Hindlimb muscle (tissue), 1 donor: ENCODE measurements around the gene KAT2A. TPM values are rescaled to one million over a fixed set of nuclear protein-coding genes. Genes with fewer than 3 reads are reported as not detected.
A peak's percentile ranks its signal among the peaks of the same experiment; 100 is the strongest.
"Not testable (repeated sequence)": the region's sequence is repeated elsewhere in the genome, so short reads cannot be mapped to it uniquely, and the experiment has no call there.

ENCODE experiments used
- DNase-seq: peaks from one replicate; pipeline ENCODE4 v3.0.0-alpha.2; 2013
- polyA plus RNA-seq: library from polyadenylated mRNA; unstranded; fragments of 120-200 nt; gene quantifications from one replicate; pipeline ENCODE4 v1.2.1, GENCODE V29; 2013; ENCODE audit not compliant: insufficient read length

The KAT2A gene
- 49.6 TPM for polyA plus RNA-seq

DNA sequence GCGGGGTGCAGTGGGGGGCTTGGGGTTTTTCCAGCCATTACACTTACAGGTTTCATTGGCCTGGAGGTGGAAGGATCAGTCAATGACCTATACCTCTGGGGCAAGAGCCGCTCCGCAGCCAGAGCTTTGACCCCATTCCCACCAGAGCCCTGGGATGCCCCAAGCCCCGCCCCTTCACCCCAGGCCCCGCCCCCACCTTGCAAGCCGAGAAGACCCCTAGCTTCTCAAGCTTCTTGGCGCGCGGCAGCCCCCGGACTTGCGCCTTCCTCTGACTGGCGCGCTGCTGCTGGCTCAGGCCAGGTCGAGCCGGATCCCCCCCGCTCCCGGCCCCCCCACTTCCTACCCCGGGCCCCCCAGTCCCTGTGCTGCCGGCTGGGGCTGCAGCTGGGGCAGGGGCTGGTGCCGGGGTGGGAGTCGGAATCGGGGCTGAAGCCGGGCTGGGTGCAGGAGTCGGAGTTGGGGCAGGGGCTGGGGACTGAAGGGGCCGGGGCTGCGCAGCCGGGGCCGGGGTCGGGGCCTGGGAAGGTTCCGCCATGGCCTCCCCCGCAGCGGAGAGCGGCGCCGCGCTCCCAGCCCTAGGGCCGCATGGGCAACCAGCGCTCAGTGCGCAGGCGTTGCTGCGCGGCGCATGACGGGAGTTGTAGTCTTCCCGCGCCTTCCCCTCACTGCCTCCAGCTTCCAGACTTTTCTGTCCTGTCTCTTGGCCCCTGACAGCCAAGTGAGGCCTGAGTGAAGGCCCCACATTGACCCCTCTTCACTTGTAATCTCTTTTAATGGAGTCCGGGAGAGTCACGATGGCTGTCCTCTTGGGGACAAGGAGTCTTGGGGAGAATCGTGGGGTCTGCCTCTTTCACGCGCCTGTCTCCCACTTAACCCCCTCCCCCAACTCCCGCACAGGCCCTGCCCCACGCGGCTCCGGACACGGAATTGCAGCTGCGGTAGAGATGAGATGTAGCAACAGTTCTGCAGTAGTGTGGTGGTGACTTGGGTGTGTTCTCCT, at the start of gene KAT2A:
TSS of gene KAT2A (minus strand) at position 598 of the 1,000 bp plus-strand sequence. CDS start at position 535, 63 bp downstream.
- DNase-seq = peak; percentile 91

DNA sequence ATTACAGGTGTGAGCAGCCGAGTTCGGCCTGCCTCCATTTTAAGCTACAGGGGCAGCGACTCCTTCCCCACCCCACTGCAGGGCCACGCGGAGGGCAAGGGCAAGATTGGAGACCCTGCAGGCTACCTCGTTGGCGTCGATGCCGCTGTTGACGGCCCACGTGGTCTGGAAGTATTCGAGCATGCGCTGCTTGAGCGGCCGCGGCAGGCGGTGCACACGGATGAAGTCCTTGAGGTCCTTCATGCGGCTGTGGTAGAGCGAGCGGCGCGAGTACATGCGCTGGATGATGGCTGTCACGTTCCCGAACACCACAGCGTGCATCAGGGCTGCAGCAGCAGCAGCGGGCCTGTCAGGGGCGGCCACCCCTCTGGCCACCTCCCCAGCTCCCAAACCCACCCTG, 48.2 kb upstream of the KAT2A start:
- no peak for DNase-seq

DNA sequence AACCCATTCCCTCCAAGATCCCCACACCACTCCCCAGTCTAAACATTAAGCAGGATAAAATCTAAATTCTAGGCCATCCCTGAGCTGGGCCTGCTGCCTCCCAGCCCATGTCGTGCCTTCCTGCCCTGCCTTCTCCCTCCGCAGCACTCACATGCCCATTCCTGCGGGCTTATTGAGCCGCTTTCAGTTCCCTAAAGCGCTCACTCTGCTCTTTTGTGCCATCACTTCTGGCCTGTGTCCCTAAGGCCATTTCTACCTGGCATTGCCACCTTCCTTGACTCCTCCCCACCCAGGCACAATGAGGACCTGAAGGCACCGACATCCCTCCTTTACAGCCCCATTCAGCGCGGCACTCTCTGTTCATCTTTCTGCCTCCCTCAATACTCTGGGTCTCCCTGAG, 46.6 kb upstream of the KAT2A start:
- DNase-seq = no peak

DNA sequence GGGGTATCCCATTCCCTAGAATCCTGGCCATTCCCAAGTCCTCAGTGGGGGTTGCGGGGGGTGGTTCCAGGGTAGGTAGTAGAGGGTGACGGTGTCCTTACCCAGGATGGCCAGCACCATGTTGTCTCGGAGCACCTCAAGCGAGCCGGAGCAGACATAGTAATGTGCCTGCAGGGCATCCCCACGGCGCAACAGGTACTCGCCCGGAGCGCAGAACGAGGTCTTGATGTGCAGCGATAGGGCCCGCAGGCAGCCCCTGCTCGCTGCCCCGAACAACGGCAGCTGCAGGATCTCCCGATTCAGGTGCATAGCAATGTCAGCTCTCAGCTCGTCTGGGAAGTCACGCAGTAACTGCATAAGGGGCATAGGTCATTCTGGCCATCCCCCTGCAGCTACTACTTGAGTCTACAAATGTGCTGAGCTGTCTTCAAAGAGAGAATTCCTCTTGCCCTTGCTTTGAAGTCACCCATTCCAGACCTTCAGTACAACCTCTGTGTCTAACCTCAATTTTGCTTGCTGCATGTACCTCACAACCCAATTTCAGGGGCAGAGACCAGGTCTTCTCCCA, 45.1 kb upstream of the KAT2A start:
- DNase-seq = no peak

DNA sequence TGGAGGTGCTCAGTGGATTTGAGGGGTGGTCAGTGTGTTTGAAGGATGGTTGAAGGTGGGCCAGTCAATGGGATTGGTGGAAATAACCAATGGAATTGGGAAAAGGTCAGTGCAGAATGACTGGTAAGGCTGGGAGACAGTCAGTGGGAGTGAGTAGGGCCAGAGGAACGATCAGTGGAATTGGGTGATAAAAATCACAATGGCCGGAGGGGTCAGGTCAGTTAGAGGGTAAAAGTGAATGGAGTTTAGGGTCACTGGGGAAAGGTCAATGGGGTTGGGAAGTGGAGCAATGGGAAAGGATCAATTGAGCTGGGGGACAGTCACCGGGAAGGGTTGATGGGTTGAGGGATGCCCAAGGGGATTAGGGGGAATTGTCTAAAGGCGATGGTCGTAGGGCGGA, 44.6 kb upstream of the KAT2A start:
- DNase-seq = no peak

DNA sequence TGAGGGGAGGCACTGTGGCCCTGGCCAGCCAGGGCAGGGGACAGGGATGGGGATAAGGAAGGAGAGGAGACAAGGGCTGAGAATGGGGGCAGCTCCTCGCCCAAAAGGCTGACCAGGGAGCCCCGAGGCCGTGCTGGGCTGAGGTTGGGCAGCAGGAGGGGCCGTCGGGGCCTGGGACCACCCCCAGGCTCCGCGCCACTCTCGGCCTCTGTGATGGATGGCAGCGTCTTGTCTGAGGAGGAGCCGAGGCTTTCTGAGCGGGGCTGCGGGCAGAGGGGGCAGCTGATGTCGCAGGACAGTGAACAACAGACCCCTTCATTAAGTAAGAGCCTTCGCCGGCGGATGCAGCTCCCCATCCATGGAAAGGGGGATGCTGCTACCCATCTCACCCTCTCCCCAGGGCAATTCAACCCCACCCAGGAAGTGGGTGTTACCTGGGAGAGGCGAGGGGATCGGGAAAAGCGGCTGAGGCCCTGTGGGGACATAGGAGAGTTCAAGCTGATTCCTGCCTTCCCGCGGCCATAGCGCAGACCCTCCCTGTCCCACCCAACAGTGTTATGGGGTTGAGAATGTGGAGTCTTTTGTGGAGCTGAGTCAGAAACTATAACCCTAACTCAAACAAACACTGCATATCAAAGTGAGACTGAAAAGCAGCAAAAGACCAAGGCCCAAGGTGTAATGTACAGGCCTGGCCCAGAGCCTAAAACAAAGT, 42.7 kb upstream of the KAT2A start:
- no peak for DNase-seq

DNA sequence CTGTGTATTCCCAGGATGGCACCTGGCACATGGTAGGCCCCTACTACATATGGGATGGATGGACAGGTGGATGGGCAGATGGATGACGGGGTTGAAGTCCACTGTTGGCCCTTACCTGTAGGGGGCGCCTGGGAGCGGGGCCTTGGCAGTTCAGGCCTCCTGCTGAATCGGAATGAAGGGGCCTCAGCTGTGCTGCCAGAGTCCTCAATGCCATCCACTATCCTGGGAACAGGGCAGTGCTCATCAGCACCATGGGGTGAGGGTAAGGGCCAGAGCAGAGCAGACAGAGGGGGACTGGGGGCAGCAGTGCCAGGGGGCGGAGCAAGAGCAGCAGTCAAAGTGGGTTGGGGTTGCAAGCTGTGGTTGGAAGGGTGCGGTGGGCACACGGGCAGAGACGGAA, 41.9 kb upstream of the KAT2A start:
- DNase-seq = no peak

DNA sequence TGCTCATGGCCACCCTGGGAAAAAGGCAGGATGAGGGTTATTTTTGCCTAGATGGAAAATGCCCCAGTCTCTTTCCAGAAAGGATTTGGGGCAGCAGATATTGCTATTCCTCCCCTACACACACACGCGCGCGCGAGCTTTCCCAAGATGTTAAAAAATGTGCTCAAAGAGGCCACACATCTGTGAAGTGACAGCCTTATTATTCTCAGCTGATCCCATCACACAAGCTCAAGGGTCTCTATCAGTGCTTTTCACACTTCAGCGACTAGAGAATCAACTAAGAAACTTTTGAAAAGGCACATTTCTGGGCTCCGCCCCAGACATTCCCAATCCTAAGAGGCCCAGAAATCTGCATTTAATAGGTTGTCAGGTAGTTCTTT, 39.4 kb upstream of the KAT2A start:
- DNase-seq = no peak

DNA sequence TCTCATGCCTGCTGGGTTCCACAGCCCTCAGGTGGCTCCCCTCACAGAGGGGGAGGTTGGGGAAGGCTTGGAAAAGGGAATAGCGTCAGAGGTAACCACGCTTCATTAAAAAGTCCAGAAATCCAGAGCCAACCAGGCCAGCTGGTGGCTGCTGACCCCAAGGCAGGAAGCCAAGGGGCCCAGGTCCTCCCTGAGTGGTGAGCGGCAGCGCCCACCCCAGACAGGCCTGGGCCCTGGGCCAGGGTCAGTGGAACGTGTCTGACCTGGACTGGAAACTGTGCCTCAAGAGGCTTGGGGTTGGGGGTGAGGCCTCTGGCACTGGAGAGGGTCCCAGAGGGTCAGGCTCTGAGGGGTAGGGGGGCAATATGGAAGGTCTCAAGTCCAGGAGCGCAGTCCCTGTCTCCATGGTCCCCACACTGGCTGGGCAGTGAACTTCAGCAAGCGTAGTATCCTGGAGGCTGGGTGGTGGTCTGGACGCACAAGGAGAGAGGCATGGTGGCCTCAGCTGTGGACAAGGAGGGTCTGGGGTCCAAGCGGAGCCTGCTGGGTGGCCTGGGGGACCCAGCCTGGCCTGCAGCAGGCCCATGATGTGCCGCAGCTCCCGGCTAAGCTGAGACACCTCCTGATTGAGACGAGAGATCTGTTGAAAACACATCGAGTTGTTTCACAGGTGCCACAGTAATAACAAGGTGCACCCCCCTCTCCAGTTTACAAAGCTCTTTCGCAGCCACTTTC, 38.8 kb upstream of the KAT2A start:
- no peak for DNase-seq

DNA sequence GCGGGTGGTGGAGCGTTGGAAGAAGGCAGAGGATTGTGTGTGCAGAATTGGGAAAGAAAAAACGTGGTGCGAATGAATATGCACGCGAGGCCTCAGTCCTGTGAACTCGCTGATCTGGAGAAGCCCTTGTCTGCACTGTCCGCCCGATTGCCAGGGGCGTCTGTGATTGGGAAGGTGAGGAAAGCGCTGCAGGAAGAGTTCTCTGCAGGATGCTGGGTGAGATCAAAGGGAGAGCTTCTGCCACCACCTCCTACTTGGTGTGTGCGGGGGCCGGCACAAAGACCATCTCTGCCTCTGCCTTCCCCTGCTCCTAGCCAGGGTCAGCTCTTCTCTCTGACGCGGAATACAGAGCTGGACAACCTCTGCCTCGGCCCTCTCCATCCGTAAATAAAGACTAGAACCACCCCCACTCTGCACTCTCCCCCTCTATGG, 34.5 kb upstream of the KAT2A start:
- DNase-seq = no peak

DNA sequence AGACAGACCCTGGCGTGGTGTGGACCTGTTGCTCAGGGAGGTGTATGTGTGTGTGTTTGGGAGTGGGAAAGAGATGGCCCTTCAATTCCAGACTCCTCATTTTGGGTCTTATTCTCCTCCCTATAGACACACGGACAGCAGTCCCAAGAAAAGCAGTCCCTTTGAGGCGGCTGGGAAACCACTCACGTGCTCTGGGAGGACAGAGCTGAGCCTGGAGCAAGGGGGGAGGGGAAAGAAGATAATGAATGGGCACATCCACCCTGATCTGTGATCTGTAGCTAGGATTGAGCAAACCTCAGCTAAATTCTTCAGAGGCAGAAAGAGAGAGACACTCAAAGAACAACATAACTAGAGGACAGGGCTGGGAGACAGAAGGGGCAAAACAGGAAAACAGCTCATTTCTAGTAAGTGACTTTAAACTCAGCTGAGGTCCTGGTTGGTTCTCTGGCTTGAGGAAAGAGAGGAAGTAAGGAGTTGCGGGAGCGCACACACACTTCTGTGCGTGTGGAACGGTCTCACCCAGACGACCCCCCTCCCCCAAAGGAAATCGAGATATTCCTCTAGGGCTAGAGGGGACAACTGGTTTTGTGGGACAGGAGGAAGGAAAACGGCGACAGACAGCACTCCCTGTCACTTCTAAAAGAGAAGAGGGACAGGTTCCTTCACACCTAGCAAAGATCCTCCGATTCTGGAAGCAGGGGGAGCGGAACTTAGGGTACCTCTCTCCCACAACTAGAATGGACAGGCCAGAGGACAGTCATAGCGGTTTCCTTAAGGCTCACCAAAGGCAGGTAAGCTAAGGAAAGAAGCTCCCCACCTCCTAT, 33.0 kb upstream of the KAT2A start:
- DNase-seq = no peak

DNA sequence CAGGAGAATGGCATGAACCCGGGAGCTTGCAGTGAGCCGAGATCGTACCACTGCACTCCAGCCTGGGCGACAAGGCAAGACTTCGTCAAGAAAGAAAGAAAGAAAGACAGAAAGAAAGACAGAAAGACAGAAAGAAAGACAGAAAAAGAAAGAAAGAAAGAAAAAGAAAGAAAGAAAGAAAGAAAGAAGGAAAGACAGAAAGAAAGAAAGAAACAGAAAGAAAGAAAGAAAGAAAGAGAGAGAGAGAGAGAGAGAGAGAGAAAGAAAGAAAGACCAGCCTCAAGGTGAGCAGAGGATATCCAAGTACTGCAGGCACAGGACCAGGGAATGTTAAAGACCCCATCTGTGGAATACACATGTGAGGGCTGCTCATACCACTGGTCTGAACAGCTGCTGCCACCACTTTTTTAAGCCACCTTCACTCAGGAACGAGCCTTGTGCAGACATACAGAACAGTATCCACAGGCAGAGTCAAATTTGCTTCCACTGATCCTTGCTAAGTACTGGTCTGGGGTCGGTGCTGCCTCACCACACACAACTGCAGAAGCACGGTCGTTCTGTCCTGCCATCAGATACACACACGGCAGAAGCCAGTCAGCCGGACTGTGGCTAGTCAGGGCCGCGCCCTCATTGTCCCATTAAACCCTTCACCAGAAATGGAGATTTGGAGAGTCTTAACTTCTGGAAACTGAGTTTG, 25.9 kb upstream of the KAT2A start:
- no peak for DNase-seq

DNA sequence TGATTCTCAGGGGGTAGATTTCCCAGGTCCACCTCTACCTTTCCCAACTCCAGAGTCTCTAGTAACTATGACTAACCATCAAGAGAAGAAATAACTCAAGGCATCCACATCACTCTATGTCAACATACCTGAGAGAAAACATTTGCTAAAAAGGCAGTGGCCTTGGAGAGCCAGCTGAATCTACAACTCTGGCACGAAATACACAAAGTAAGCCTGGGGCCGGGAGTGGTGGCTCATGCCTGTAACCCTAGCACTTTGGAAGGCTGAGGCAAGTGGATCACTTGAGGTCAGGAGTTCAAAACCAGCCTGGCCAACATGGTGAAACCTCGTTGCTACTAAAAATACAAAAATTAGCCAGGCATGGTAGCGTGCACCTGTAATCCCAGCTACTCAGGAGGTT, 22.0 kb upstream of the KAT2A start:
- DNase-seq = not testable (repeated sequence)

DNA sequence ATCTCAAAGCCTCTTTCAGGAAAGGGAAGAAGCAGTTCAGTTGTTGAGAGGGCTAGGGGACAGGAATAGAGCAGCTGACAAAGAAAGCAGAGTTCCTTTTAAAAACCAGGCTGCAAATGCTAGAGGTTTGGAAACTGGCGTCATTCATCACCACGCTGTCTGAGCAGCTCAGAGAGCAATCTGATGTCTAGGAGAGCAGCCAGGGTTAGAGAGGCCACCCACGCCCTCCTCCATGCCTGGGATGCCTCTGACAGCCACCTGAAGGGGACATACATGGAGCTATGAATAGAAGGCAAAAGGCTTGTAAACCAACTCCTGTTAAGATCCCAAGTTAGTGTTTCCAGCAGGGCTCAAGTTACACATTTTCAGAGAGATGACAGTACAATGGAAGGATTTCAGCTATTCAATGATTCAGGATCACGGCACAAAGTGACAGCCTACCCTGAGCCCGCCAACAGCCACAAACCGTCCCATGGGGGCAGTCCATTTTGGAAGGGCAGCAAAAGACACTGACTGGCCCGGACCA, 21.3 kb upstream of the KAT2A start:
- no peak for DNase-seq

DNA sequence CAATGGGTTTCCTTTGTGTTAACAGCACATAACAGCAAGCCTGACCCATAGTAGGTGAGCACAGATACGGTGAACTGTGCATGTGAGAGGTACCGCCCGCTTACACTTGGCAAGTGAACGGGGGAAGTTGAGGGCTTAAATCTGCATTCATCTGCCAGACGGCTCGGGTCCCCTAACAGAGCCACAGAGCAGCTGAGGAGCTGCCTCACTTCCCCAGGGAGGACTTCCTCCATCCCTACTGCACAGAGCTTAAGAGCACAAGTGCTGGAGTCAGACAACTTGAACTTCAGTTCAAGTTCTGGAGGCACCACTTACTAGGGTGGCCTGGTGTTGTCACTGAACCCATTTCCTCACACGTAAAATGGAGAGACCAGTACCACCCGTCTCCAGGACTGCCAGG, 20.2 kb upstream of the KAT2A start:
- no peak for DNase-seq

DNA sequence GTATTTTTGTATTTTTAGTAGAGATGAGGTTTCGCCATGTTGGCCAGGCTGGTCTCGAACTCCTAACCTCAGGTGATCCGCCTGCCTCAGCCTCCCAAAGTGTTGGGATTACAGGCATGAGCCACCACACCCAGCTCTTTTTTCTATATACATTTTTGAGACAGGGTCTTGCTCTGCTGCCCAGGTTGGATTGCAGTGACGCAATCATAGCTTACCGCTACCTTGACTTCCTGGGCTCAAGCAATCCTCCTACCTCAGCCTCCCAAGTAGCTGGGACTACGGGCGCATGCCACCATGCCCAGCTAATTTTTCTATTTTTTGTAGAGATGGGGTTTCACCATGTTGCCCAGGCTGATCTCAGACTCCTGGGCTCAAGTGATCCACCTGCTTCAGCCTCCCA, 19.5 kb upstream of the KAT2A start:
- DNase-seq = not testable (repeated sequence)

DNA sequence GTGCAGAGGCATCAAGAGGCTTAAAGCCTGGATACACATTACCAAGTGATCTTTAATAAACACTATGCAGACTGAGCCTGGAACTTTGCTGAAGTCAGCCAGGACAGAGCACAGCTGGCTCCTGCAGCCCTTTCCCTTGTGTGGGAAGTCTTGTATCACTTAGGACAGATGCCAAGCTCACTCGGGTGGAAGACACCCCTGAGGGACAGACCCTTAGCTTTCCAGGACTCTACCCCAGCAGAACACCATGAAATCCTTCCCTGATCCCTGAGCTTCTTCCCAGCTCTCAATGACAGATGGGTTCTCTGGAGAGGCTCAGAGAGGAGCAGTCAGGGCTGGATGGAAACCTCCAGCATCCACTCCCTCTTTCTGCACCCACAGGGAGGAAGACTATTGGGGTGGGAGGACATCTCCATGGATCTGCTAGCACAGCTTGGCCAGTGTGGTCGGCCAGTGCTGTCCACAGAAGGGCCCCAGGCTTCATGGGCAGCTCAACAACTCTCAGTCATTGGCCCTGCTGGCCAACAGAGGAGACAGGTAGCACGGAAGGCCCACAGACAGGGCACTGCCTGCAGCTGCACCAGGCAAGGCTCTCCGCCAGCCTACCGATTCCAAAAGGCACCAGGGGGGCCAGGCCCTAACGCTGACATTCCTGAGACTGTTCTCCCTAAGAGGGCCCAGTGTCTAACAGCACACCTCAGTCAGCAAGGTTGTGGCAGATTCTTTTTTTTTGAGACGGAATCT, 17.8 kb upstream of the KAT2A start:
- DNase-seq = no peak

DNA sequence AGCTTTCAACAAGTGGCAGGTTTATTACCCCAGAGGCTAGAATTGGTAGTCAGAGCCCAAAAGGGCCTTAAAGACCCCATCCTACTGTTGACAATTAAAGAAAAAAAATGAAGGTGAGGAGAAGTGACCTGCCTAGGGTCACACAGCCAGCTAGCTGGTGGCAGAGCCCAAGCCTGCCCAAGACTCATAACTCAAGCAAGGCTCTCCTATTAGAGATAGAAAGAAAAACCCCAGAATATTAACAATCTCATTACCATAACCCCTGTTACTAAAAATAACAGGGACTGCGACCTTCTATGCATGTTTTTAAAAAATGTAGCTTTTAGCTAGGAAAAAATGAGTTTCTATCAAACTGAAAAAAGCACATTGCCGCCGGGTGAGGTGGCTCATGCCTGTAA, 15.5 kb upstream of the KAT2A start:
- DNase-seq = no peak

DNA sequence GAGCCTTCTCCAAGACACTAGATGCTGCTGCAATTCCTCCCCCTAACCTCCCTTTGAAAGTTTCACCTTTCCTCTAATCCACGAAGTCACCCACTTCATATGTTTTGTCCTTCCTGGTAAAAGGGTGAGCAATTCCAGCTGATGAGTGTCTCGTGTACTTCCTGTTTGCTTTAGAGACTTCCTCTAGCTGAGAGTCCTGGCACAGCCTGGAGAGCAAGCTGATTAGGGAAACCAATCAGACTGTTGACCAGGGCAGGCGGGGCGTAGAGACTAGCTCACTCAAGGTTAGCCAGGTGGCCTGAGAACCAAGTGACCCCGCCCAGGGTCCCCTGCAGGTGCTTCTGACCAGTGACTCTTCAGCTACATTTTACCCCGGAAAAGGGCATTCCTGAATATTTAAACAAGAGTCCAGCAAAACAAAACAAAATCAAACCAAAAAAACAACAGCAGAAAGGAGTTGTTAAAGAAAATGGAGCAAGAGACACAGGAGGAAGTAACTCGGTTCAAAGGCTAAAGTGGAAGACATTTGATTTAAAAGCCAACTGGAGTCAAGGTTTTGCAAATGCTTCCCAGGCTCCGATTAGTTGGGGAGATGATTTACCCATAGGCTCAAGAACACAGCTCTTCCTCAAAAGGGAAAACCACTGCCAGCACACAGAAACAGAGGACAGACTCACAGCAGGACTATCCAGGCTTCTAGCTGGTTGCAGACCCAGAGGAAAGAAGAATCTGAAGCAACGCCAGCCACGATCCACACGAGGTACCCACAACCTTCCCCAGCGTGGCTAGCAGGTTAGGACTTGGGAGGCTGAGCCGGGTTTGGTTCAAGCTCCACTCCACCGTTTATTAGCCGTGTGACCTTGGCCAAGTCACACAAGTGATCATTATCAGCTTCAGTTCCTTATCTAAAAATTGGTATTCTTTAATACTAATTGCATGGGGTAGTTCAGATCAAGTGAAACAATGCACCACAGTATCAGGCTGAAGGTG, 14.8 kb upstream of the KAT2A start:
- no peak for DNase-seq
